SK-N-SH (cell line): ENCODE measurements around the gene UGCG. TPM values are rescaled to one million over a fixed set of nuclear protein-coding genes. Genes with fewer than 3 reads are reported as not detected.
"Not testable (repeated sequence)": the region's sequence is repeated elsewhere in the genome, so short reads cannot be mapped to it uniquely, and the experiment has no call there.

Source experiments
- CTCF ChIA-PET: fragments of 300-600, 350-600 bp; formaldehyde crosslinking; extraction: SDS; loops from one replicate; lab custom pipeline; 2021; lab: Yijun Ruan, JAX
- POLR2A ChIA-PET: fragments of 350-600 bp; sonication (Branson Sonifier 250); formaldehyde crosslinking; extraction: SDS; loops from one replicate; lab custom pipeline; 2020; ENCODE audit warnings: antibody characterized with exemption, inconsistent platforms; lab: Yijun Ruan, JAX
- DNase-seq: peaks from one replicate; pipeline ENCODE4 v3.0.0; 2012
- H2AFZ ChIP-seq: fragments of 200-600 bp; sonication (generic); 2 replicates; pipeline ENCODE4 v1.8.1; 2016; ENCODE audit warnings: antibody characterized with exemption, mild to moderate bottlenecking, low read depth
- H3F3A ChIP-seq: fragments of 200-600 bp; sonication (generic); replicated peaks from 2 replicates; pipeline ENCODE3; 2016; ENCODE audit warnings: antibody characterized with exemption, mild to moderate bottlenecking; ENCODE audit not compliant: insufficient read depth
- H3K27ac ChIP-seq, 2 experiments: fragments of 200-500 bp in 1 of 2; fragments of 200-600 bp in 1 of 2; sonication (Bioruptor generic) in 1 of 2; sonication (generic), shearing (Covaris generic) in 1 of 2; 2 replicates each; pipeline versions ENCODE4 v1.5.1 to v1.6.1; 2014 to 2016; ENCODE audit warnings: low read depth in 2 of 2, inconsistent platforms in 1 of 2, low read length in 1 of 2, mild to moderate bottlenecking in 1 of 2, mixed read lengths in 1 of 2
- H3K27me3 ChIP-seq: fragments of 200-600 bp; sonication (generic), shearing (Covaris generic); 2 replicates; pipeline ENCODE4 v1.6.1; 2016; ENCODE audit warnings: mixed run types; ENCODE audit not compliant: insufficient read depth
- H3K36me3 ChIP-seq, 2 experiments: fragments of 200-500 bp in 1 of 2; fragments of 200-600 bp in 1 of 2; sonication (Bioruptor generic) in 1 of 2; sonication (generic) in 1 of 2; replicated peaks in 1 of 2; 2 replicates each; pipeline versions ENCODE3 to v1.5.1; 2014 to 2016; ENCODE audit warnings: low read length in 1 of 2, mild to moderate bottlenecking in 1 of 2; ENCODE audit not compliant: insufficient read depth in 2 of 2, control insufficient read depth in 1 of 2
- H3K4me1 ChIP-seq, 2 experiments: fragments of 200-500 bp in 1 of 2; fragments of 200-600 bp in 1 of 2; sonication (Bioruptor generic) in 1 of 2; sonication (generic), shearing (Covaris generic) in 1 of 2; 2 replicates each; pipeline versions ENCODE4 v1.5.1 to v1.6.1; 2014 to 2016; ENCODE audit warnings: low read depth in 1 of 2, low read length in 1 of 2, mixed run types in 1 of 2; ENCODE audit not compliant: insufficient read depth in 2 of 2, control insufficient read depth in 1 of 2
- H3K4me2 ChIP-seq: fragments of 200-600 bp; sonication (generic), shearing (Covaris generic); 2 replicates; pipeline ENCODE4 v1.6.1; 2017; ENCODE audit warnings: mixed run types
- H3K4me3 ChIP-seq, 2 experiments: fragments of 200-500 bp in 1 of 2; fragments of 200-600 bp in 1 of 2; sonication (Bioruptor generic) in 1 of 2; sonication (generic), shearing (Covaris generic) in 1 of 2; 2 replicates each; pipeline versions ENCODE4 v1.5.1 to v1.8.1; 2014 to 2016; ENCODE audit warnings: low read depth in 2 of 2, inconsistent platforms in 1 of 2, low read length in 1 of 2, mild to moderate bottlenecking in 1 of 2, mixed read lengths in 1 of 2, moderate library complexity in 1 of 2
- H3K79me2 ChIP-seq: fragments of 200-600 bp; sonication (generic); 2 replicates; pipeline ENCODE4 v1.8.1; 2017; ENCODE audit warnings: mild to moderate bottlenecking; ENCODE audit not compliant: insufficient read depth
- H3K9ac ChIP-seq: fragments of 200-600 bp; sonication (generic); 2 replicates; pipeline ENCODE4 v1.6.1; 2017; ENCODE audit warnings: mixed run types
- H3K9me2 ChIP-seq: fragments of 200-600 bp; sonication (generic); 2 replicates; pipeline ENCODE4 v1.6.1; 2017; ENCODE audit warnings: mixed run types
- H3K9me3 ChIP-seq: fragments of 200-600 bp; sonication (generic); 2 replicates; pipeline ENCODE4 v1.6.1; 2017; ENCODE audit warnings: mixed run types, mild to moderate bottlenecking, moderate library complexity
- H4K20me1 ChIP-seq: fragments of 200-600 bp; sonication (generic); 2 replicates; pipeline ENCODE4 v1.6.1; 2017; ENCODE audit warnings: mild to moderate bottlenecking, mixed run types; ENCODE audit not compliant: insufficient read depth
- RCOR1 ChIP-seq: fragments of 150-350 bp; IDR thresholded peaks from 2 replicates; pipeline ENCODE4 v1.6.1; 2017; ENCODE audit warnings: antibody characterized with exemption, low read length
- SMC3 ChIP-seq: IDR thresholded peaks from 2 replicates; pipeline ENCODE4 v1.6.1; 2012; ENCODE audit warnings: low read depth, low read length, improper control_type of control experiment
- WGBS: methylation state at CpG from one replicate; pipeline ENCODE4 v1.1.6; 2017; ENCODE audit warnings: low lambda C conversion rate; 5-methylcytosine and 5-hydroxymethylcytosine counted together
- polyA plus RNA-seq, 3 experiments: library from polyadenylated mRNA; depleted of rRNA; stranded (reverse); fragments of >200 nt; gene quantifications; 2 replicates each; pipeline ENCODE4 v1.2.3, GENCODE V29; 2012
- TF ChIP-seq, protein P1 (sequence below): fragments of 150-350 bp; IDR thresholded peaks from 2 replicates; pipeline ENCODE4 v1.6.1; 2016; ENCODE audit warnings: mild to moderate bottlenecking, low read depth, low read length

The UGCG gene
- polyA plus RNA-seq, 1 of the 3 experiments (the other 2 are of a cell fraction): 20.0 TPM

DNA sequence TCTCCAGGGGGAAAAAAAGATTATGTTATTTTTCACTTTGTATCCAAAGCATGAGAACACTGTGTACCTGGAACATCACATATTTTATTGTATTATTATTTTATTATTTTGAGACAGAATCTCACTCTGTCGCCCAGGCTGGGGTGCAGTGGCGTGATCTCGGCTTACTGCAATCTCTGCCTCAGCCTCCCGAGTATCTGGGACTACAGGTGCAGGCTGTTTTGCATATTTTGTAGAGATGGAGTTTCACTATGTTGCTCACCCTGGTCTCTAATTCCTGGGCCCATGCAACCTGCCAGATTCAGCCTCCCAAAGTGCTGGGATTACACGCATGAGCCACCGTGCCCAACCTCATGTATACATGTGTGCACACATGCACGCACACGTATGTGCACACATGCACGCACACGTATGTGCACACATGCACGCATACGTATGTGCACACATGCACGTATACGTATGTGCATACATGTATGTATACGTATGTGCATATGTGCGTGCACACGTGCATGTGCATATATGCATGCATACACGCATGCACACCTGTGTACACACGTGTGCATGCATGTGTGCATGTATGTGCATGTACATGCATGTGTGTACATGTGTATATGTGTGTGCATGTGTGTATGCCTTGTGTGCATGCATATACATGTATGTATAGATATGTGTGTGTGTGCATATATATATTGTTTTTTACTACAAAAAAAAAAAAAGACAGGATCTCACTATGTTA, 9.5 kb upstream of the UGCG start:
- CTCF ChIA-PET: no interaction called here
- no peak for TF ChIP-seq SMC3
- TF ChIP-seq, all 33 proteins: peak for 0
- no peaks in the 10 kb centered on the region for H3K79me2 ChIP-seq
- H3K9me2 ChIP-seq: no peaks in the 10 kb centered on the region
- POLR2A ChIA-PET: no interaction called here
- no peaks in the 10 kb centered on the region for H3K27me3 ChIP-seq
- H3K27ac ChIP-seq: no peak overlapping the region
- H3K36me3 ChIP-seq: no peaks in the 10 kb centered on the region
- H3K9me3 ChIP-seq: no peaks in the 10 kb centered on the region
- H4K20me1 ChIP-seq: no peaks in the 10 kb centered on the region
- no peak overlapping the region for H3K4me2 ChIP-seq
- no peak for DNase-seq
- H3K9ac ChIP-seq: no peak overlapping the region
- no peak overlapping the region for H3K4me3 ChIP-seq
- peaks cover 16% of the 10 kb centered on the region for H3F3A ChIP-seq
- no peak overlapping the region for H2AFZ ChIP-seq
- 83% methylated on average over 19 of the region's 19 CpGs for WGBS
- no peaks in the 10 kb centered on the region for H3K4me1 ChIP-seq

- H3K4me1 ChIP-seq: no peaks in the 10 kb centered on the region; a peak in 1 of 4 replicates
- ChIA-PET CTCF (no interaction called here), POLR2A (no interaction called here)
- H3K27me3 ChIP-seq: no peaks in the 10 kb centered on the region
- H3F3A ChIP-seq: peaks cover 16% of the 10 kb centered on the region
- no peak overlapping the region for H3K9ac ChIP-seq
- H4K20me1 ChIP-seq: no peaks in the 10 kb centered on the region
- no peak overlapping the region for H3K4me2 ChIP-seq
- no peak overlapping the region for H3K27ac ChIP-seq
- no peaks in the 10 kb centered on the region for H3K9me2 ChIP-seq
- DNase-seq: no peak
- no peaks in the 10 kb centered on the region for H3K79me2 ChIP-seq
- WGBS: 74% methylated on average over 2 of the region's 2 CpGs
- TF ChIP-seq RCOR1: no peak
- no peak for TF ChIP-seq SMC3
- TF ChIP-seq, protein P1, sequence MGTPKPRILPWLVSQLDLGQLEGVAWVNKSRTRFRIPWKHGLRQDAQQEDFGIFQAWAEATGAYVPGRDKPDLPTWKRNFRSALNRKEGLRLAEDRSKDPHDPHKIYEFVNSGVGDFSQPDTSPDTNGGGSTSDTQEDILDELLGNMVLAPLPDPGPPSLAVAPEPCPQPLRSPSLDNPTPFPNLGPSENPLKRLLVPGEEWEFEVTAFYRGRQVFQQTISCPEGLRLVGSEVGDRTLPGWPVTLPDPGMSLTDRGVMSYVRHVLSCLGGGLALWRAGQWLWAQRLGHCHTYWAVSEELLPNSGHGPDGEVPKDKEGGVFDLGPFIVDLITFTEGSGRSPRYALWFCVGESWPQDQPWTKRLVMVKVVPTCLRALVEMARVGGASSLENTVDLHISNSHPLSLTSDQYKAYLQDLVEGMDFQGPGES: no peak
- H3K36me3 ChIP-seq: no peaks in the 10 kb centered on the region
- H3K9me3 ChIP-seq: no peaks in the 10 kb centered on the region
- no peak overlapping the region for H3K4me3 ChIP-seq
- H2AFZ ChIP-seq: no peak overlapping the region
These were observed 6.3 kb upstream of the UGCG start for GRCh38 chr9:111890334-111890733.

DNA sequence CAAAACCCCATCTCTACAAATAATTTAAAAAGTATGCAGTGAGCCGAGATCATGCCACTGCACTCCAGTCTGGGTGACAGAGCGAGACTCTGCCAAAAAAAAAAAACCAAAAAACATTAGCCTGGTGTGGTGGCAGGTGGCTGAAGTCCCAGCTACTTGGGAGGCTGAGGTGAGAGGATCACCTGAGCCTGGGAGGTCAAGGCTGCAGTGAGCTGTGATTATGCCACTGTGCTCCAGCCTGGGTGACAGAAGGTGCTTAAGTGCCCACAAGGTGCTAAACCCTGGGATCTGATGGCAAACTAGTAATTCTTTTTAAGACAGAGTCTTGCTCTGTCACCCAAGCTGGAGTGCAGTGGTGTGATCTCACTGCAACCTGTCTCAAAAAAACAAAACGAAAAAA, 5.7 kb upstream of the UGCG start:
- H3K79me2 ChIP-seq, H2AFZ ChIP-seq, POLR2A ChIA-PET, CTCF ChIA-PET, H3K9me3 ChIP-seq, H3K4me2 ChIP-seq, H3K9ac ChIP-seq, H3K27ac ChIP-seq, H3K4me3 ChIP-seq, H3K27me3 ChIP-seq, H4K20me1 ChIP-seq, H3K4me1 ChIP-seq, DNase-seq, H3K36me3 ChIP-seq, H3K9me2 ChIP-seq: not testable (repeated sequence)
- H3F3A ChIP-seq: peaks cover 16% of the 10 kb centered on the region
- WGBS: 93% methylated on average over 3 of the region's 3 CpGs
